ENCODE results near the gene NINL.

GRCh38 chr20:25480156-25480555 lies 105.2 kb downstream of the NINL start:
- TF ChIP-seq CTCF (IDR thresholded peaks at IDR 0.05; ENCODE audit: poor library complexity) (no peak), EZH2phosphoT487 (IDR thresholded peaks at IDR 0.05; ENCODE audit: low read depth, severe bottlenecking, unreplicated experiment) (no peak), EZH2 (IDR thresholded peaks at IDR 0.05; ENCODE audit: borderline replicate concordance) (no peak)
